HG02938 (cell line): ENCODE measurements around the gene ABCA10.
"Not testable (repeated sequence)": the region's sequence is repeated elsewhere in the genome, so short reads cannot be mapped to it uniquely, and the experiment has no call there.

Source experiments
- ATAC-seq: cut with Tn5 transposase; IDR thresholded peaks from one replicate; pipeline ENCODE4 v1.9.1; 2021; ENCODE audit warnings: mild to moderate bottlenecking, moderate library complexity; ENCODE audit not compliant: unreplicated experiment

Gene ABCA10

GRCh38 chr17:69231521-69231920 is 2.9 kb upstream of the ABCA10 start:
- no peak for ATAC-seq

- ATAC-seq = no peak
Observed at GRCh38 chr17:69230939-69231338, 2.3 kb upstream of the ABCA10 start.

DNA sequence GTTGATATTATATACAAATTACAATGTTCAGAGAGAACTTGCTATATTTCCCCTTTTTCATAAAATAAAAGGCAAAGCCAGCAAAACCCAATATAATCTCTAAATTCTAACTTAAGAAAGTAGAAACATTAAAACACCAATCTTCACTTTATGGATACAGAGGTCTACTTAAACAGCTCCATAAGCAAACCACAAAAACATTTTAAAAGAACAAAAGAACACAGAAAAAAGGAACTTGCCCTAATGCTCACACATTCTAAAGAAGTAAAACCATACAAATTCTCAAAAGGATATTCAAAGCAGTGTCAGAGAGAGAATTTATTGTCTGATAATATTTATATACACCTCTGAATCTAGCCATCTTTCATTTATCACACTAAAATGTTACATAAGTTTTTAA is 606 bp downstream of the ABCA10 start:
- ATAC-seq = no peak

- ATAC-seq = no peak
Observed at GRCh38 chr17:69227541-69227940, 1.1 kb downstream of the ABCA10 start.

GRCh38 chr17:69223809-69224208 is 4.8 kb downstream of the ABCA10 start:
- peak; percentile 99 for ATAC-seq

DNA sequence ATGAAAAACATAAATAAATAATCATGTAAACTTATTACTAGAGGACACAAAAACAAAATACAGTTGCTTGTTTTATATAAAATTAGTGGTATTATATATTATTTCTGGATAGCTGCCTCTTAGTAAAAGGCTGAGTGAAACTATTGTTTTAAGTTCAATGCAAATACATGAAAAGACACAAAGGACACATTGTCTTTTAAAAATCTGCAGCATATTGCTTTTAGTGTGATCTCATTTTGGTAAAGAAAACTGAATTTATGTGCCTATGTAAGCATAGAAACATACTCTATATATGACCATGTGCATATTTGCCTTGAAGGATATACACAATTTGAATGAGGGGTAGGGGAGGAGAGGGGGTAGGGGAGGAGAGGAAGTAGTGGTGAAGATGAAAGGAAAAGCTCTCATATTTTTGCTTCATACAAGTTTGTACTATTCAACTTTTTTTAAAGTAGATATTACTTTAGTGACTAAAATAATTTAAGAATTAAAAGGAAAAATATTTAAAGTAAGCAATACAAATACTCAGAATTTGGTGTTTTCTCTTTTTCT is 5.8 kb downstream of the ABCA10 start:
- ATAC-seq = no peak

- no peak for ATAC-seq
Observed at GRCh38 chr17:69220098-69220497, 8.5 kb downstream of the ABCA10 start.

DNA sequence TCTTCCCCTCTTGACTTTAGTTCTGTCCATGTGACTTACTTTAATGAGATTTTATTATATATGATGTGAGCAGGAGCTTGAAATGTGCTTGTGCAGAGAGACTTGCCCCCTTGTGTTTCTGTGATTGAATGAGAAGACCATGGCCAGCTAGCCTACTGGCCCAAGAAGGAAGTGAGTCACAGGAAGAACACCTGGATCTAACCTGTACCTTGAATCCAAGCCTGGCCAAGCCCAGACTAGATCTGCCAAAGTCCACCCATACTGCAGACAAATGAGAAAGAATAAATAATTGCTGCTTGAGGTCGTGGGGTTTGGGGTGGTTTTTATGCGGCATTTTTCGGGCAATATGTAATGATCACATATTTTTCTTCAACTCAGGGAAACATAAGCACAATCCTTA is 9.6 kb downstream of the ABCA10 start:
- ATAC-seq = no peak

- no peak for ATAC-seq
Observed at GRCh38 chr17:69213059-69213813, 15.4 kb downstream of the ABCA10 start.

DNA sequence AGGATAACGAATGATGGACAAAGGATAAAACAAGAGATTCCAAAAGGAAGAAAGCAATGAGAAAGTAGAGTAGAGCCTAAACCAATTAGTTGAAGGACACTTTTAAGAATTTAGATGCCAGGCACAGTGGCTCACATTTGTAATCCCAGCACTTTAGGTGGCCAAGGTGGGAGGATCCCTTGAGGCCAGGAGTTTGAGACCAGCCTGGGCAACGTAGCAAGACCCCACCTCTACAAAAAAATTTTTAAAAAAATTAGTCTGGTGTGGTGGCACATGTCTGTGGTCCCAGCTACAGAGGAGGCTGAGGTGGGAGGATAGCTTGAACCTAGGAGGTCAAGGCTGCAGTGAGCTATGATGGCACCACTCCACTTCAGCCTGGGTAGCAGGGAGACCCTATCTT is 20.0 kb downstream of the ABCA10 start:
- ATAC-seq = no peak

DNA sequence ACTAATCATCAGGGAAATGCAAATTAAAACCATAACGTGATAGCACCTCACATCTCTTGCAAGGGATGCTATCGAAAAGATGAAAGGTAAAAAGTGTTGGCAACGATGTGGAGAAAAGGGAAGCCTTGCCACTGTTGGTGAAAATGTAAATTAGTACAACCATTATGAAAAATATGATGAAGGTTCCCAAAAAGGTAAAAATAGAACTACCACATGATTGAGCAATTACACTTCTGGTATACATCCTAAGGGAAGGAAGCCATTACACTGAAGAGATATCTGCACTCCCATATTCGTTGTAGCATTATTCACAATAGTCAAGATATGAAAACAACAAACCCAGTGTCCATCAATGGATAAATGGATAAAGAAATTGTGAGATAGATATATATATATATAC is 21.5 kb downstream of the ABCA10 start:
- ATAC-seq = no peak

DNA sequence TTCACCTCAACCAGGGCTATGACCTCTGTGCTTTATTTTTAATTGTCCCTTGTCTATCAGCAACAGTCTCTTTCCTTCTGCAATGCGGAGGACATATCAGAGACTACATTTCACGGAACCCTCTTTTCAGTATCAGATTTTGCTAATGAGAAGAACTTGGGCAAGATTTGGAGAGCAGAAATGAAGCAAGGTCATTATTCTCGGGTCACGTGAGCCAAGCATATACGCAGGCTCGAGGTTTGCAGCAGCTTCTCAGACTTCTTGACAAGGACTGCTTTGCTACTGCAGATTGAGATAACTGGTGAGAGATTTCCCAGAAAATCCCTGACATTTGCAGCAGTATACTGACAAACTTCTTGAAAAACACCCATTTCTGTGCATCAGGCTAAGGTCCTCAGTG is 30.4 kb downstream of the ABCA10 start:
- ATAC-seq = no peak

GRCh38 chr17:69196105-69196653 is 32.4 kb downstream of the ABCA10 start:
- ATAC-seq = not testable (repeated sequence)

DNA sequence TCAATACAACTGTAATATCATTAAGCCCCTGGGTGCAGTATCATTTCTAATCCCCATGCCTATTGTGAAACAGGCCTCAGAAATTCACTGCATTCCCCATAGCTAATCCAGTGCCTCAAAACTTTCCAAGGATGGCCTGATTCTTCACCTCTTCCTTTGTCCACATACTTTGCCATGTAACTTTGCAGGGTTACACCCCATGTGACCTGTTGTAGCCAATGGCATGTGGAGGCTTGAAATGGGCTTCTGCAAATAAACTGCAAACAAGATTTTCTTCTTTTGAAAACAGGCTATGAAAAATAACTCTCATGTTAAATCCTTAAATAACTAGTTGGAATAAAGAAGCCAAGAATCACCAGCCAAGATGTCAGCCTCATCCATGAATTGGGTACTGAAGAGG is 35.9 kb downstream of the ABCA10 start:
- no peak for ATAC-seq

DNA sequence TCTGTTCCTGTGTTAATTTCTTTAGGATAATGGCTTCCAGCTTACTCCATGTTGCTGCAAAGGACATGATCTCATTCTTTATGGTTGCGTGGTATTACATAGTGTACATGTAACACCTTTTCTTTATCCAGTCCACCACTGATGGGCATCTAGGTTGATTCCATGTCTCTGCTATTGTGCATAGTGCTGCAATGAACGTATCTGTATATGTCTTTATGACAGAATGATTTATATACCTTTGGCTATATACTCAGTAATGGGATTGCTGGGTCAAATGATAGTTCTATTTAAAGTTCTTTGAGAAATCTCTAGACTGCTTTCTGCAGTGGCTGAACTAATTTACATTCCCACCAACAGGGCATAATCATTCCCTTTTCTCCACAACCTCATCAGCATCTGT is 39.8 kb downstream of the ABCA10 start:
- no peak for ATAC-seq

DNA sequence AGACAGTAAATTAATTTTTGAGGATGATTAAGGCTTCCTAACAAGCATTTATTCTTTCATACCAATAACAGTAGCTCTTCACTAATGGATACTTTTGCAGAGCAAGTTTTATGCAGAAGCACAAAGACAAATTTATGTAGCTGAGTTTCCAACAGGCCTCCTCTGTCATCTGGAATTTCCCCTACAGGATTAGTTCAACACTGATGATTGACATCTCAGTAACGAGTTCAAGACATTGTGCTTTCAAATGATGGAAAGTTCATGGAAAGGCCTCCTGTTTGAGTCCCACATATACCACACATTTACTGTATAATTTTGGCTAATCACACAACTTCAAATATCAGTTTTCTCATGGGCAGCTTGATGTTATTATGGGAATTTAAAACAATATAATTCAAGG is 40.6 kb downstream of the ABCA10 start:
- no peak for ATAC-seq

GRCh38 chr17:69187294-69187693 is 41.3 kb downstream of the ABCA10 start:
- no peak for ATAC-seq

DNA sequence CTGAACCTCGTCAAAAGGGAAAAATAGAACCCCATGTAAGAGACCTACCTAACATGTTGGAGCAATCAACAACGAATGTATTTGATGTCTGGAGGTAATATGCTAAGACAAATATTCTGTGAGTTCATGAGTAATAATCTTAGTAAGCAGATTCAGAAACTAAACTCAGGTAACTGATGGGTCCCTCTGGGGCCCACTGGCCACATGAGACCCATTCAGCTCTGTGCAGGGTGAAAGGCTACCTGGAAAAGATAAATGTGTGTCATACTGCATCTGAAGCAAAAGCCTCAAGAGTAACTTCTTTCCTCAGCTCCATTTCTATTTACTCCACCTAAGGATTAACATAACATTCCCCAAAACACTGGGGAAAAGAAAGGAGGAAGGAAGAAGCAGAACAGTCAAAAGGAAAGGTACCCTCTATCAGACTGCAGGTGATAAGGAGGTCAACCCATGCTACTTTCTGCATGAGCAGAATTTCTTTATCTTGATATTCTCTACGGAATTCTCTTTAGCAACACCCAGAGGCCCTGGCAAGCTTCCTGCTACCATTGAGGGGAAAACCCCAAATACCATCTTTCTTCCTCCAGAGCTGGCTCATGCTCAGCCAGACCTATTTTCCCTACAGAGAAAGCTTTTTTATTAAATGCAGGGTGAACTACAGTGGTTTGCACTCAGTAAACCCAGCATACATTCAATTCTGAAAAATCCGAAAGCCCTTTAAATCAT is 49.2 kb downstream of the ABCA10 start:
- no peak for ATAC-seq

GRCh38 chr17:69176457-69176795 is 52.2 kb downstream of the ABCA10 start:
- no peak for ATAC-seq

DNA sequence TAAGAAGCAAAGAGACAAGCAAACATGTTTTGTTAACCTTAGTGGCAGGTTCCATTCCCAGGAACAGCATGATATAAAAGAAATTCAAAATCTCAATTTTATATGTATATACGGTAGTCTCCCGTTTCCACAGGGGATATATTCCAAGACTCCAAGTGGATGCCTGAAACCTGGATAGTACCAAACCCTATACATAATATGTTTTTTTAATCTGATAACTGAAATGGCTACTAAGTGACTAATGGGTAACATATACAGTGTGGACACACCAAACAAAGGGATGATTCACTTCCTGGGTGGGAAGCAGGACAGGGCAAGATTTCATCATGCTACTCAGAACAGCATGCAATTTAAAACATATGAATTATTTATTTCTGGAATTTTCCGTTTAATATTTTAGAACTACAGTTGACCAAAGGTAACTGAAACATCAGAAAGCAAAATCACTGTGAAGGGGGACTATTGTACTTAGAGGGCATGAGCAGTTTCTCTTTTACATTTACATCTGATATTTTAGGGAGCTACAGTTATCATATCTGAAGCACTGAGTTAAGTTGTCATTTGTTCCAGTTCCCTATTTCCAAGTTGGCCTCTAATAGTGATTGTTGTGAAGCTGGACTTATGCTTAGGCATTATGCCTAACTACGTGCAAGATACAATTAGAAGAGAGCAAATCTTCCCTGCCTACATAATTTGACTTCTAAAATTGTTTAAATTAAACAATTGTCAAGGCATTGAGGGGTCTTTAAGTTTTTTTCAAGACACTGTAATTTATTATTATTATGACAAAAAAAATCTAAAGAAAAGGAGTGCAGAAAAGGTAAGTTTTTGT is 52.8 kb downstream of the ABCA10 start:
- no peak for ATAC-seq

DNA sequence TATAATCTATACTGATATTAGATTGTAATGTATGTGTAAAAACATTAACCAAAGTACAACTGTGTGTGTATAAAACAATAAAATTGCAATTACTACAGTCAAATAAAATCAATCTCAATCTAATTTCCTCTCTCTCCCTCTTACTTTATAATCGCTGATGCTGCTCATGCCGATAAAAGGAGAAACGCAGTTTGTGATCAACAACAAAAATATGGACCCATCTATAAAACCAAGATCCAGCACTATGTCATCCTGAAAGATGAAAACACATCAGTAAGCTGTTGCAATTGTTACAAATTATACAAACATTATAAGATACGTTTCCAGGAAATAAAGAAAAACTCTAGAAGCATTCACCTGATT is 53.4 kb downstream of the ABCA10 start:
- no peak for ATAC-seq
